Measurements from ENCODE around the gene DCTN3.
"Not testable (repeated sequence)": the region's sequence is repeated elsewhere in the genome, so short reads cannot be mapped to it uniquely, and the experiment has no call there.

The DCTN3 gene

GRCh38 chr9:34647651-34648050, 27.4 kb upstream of the DCTN3 start:
- in situ Hi-C loops (cut with MboI; ENCODE audit: low sequenced_read_pairs): no loop called here

- in situ Hi-C loops (cut with MboI; ENCODE audit: low sequenced_read_pairs): no loop called here
Measured at GRCh38 chr9:34647084-34647403, 26.7 kb upstream of the DCTN3 start.

GRCh38 chr9:34646211-34647083, 26.2 kb upstream of the DCTN3 start, which contains the start of gene GALT:
TSS of gene GALT (plus strand) at chr9:34646675. CDS start at chr9:34646705, 30 bp downstream.
- in situ Hi-C loops (cut with MboI; ENCODE audit: low sequenced_read_pairs): no loop called here

GRCh38 chr9:34644766-34645314, 24.5 kb upstream of the DCTN3 start:
- in situ Hi-C loops (cut with MboI; ENCODE audit: low sequenced_read_pairs): no loop called here

GRCh38 chr9:34642679-34643078, 22.4 kb upstream of the DCTN3 start:
- in situ Hi-C loops (cut with MboI; ENCODE audit: low sequenced_read_pairs): no loop called here

GRCh38 chr9:34639322-34639721, 19.0 kb upstream of the DCTN3 start:
- in situ Hi-C loops (cut with MboI; ENCODE audit: low sequenced_read_pairs): not testable (repeated sequence)

- in situ Hi-C loops (cut with MboI; ENCODE audit: low sequenced_read_pairs): no loop called here
Measured at GRCh38 chr9:34638138-34638445, 17.8 kb upstream of the DCTN3 start.

- in situ Hi-C loops (cut with MboI; ENCODE audit: low sequenced_read_pairs): no loop called here
Measured at GRCh38 chr9:34637356-34638137, 17.3 kb upstream of the DCTN3 start, which contains the start of gene SIGMAR1. TSS of gene SIGMAR1 (minus strand) at chr9:34637787. CDS start at chr9:34637697, 90 bp downstream.

GRCh38 chr9:34636791-34637355, 16.6 kb upstream of the DCTN3 start:
- in situ Hi-C loops (cut with MboI; ENCODE audit: low sequenced_read_pairs): no loop called here

- in situ Hi-C loops (cut with MboI; ENCODE audit: low sequenced_read_pairs): no loop called here
Measured at GRCh38 chr9:34635556-34635955, 15.3 kb upstream of the DCTN3 start.

- in situ Hi-C loops (cut with MboI; ENCODE audit: low sequenced_read_pairs): no loop called here
Measured at GRCh38 chr9:34634551-34635248, 14.4 kb upstream of the DCTN3 start.

GRCh38 chr9:34633851-34634550, 13.7 kb upstream of the DCTN3 start:
- in situ Hi-C loops (cut with MboI; ENCODE audit: low sequenced_read_pairs): no loop called here

GRCh38 chr9:34633166-34633565, 12.9 kb upstream of the DCTN3 start:
- in situ Hi-C loops (cut with MboI; ENCODE audit: low sequenced_read_pairs): no loop called here

GRCh38 chr9:34630402-34631154, 10.3 kb upstream of the DCTN3 start:
- in situ Hi-C loops (cut with MboI; ENCODE audit: low sequenced_read_pairs): no loop called here

- in situ Hi-C loops (cut with MboI; ENCODE audit: low sequenced_read_pairs): no loop called here
Measured at GRCh38 chr9:34629491-34629808, 9.2 kb upstream of the DCTN3 start.

- in situ Hi-C loops (cut with MboI; ENCODE audit: low sequenced_read_pairs): no loop called here
Measured at GRCh38 chr9:34628656-34629490, 8.6 kb upstream of the DCTN3 start, which contains the start of gene ARID3C. TSS of gene ARID3C (minus strand) at chr9:34629066. CDS start at chr9:34628014, 1,052 bp downstream.

GRCh38 chr9:34627716-34628655, 7.7 kb upstream of the DCTN3 start:
- in situ Hi-C loops (cut with MboI; ENCODE audit: low sequenced_read_pairs): no loop called here

- in situ Hi-C loops (cut with MboI; ENCODE audit: low sequenced_read_pairs): no loop called here
Measured at GRCh38 chr9:34625186-34625486, 4.8 kb upstream of the DCTN3 start.

Data from HL-60/S4 (cell line).